HG02623 (cell line): ENCODE measurements around the gene NOM1.
"Not testable (repeated sequence)": the region's sequence is repeated elsewhere in the genome, so short reads cannot be mapped to it uniquely, and the experiment has no call there.

Experiments
- ATAC-seq: cut with Tn5 transposase; IDR thresholded peaks from one replicate; pipeline ENCODE4 v1.9.1; 2021; ENCODE audit warnings: moderate library complexity; ENCODE audit not compliant: unreplicated experiment

Gene NOM1

DNA sequence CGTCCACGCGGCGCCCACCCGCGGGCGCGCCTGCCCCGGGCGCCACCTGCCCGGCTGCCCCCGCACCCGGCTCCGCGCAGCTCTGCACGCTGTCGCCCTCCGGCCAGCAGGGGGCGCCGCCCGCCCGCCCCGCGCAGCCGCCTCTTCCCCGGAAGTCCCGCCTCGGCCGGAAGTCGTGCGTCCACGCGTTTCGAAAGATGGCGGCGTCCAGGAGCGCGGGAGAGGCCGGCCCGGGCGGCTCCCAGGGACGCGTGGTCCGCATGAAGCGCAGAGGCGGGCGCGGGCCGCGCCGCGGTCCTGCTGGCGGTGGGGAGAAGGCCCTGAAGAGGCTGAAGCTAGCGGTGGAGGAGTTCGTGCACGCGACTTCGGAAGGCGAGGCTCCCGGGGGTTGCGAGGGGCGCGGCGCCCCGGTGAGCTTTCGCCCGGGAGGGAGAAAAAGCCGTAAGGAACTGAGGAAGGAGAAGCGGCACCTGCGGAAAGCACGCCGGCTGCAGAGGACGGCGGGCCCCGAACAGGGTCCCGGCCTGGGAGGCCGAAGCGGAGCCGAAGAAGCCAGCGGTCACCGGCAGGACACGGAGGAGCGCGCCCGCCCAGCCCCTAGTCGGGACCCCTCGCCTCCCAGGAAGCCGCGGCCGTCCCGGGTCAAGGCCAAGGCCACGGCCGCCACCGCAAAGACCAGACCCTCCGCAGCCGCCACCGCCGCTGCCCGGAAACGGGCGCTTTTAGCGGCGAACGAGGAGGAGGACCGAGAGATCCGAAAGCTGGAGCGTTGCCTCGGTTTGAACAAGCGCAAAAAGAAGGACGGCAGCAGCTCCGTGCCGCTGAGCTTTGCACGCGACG, at the start of gene NOM1:
NOM1 (plus strand) TSS at position 172 of the 840 bp plus-strand sequence; CDS start at position 198, 26 bp downstream.
- peak; percentile 90 for ATAC-seq

DNA sequence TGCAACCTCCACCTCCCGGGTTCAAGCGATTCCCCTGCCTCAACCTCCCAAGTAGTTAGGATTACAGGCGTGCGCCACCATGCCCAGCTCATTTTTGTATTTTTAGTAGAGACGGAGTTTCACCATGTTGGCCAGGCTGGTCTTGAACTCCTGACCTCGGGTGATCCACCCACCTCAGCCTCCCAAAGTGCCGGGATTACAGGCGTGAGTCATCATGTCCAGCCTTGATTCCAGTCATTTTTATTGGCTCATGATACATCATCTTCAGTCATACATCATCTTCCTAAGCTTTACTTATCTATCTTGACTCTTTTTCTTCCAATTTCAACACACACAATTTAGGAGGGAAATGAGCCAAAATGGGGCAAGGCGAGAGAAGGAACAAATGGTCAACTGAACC, 49.4 kb upstream of the NOM1 start:
- not testable (repeated sequence) for ATAC-seq

DNA sequence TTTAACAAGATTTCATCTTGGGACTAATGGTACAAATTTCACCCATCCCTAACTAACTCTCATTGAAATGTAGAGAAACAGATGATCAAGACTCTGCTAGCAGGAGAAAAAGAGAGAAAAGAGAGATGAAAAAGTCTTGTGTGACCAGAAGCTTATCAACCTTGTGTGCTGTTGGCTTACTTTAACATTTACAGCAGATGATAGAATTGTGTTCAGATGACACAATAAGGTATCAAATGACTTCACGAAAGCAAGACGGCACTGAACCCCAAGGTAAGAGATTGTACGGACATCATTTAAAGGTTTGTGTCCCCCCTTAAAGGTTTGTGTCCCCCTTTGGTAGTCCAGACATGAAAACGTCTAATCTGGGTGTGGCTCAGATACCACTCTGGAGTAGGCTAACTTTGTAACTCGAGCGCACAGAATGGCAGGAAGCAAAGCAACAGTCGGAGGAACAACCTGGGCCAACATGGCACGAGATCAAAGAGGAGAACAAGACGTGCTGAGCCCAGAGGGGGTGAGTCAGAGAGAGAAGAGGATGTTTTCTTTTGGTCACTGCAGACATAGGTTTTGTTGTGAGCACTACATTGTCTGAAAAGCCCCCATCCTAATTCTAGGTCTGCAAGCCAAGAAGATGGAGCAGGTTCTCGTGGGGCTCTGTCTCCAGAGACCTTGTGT, 46.1 kb upstream of the NOM1 start:
- no peak for ATAC-seq

- ATAC-seq, result no peak
These were observed 43.3 kb upstream of the NOM1 start for GRCh38 chr7:156906200-156906649.

DNA sequence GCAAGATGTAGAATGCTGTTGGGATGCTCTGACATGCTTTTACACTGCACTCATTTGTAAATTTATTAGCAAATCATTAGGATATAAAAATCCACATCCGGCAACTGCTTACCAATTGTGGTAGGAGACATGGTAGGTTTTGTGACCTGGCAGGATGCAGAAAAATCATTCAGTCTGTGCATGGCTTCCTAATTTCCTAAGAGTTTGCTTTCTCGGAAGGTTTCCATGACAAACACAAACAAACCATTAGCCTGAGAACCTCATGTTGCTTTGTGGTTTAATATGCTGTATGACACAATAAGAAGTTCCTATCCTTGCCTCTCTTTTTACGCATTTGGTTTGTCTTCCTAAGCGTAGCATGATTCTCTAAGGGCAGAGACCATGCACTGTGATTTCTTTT, 41.9 kb upstream of the NOM1 start:
- ATAC-seq, result no peak

GRCh38 chr7:156909574-156910252, 39.8 kb upstream of the NOM1 start:
- not testable (repeated sequence) for ATAC-seq

DNA sequence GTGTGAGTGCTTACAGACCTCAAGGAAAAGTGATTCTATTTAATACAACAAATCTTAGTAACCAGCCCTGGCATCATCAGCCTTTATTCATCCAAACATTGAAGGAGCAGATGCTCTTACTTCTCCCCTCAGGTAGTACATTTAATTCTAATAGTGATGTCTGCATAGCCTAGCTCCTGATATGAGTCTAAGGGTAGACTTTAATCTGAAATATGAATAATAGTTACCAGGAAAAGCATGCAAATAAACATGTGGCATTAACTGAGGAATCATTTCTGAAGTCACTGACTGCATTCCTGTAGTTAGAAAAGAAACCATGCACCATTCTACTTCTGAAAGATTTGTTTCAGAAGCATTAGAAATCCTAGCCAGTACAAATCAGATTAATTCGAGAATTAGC, 30.9 kb upstream of the NOM1 start:
- no peak for ATAC-seq

DNA sequence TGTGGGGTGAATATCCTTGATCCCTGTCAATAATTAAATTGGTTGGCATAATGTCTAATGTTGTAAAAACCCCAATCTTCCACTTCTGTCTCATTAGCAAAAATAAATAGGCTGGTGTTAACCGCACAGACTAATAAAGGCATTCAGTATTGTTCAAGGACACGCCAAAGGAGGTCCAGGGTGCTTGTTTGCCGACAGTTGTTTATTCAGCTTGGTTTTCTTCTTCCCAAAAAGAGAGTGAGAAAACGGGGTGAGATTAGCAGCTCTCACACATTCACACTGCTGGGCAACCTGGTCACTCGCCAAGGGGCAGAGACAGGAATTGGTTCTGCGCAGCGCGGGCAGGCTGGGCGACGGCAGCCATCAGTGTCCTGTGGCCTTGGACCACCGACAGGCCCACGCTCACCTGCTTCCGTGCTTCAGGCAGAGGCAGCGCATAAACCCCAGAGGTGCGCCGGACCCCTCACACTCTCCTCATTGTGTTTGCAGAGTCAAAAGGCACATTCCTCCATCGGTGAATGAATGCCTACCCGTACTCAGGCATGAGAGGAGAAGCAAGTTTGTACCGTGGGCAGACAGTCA, 30.3 kb upstream of the NOM1 start:
- ATAC-seq, result no peak

- no peak for ATAC-seq
These were observed 29.4 kb upstream of the NOM1 start for GRCh38 chr7:156920076-156920475.

DNA sequence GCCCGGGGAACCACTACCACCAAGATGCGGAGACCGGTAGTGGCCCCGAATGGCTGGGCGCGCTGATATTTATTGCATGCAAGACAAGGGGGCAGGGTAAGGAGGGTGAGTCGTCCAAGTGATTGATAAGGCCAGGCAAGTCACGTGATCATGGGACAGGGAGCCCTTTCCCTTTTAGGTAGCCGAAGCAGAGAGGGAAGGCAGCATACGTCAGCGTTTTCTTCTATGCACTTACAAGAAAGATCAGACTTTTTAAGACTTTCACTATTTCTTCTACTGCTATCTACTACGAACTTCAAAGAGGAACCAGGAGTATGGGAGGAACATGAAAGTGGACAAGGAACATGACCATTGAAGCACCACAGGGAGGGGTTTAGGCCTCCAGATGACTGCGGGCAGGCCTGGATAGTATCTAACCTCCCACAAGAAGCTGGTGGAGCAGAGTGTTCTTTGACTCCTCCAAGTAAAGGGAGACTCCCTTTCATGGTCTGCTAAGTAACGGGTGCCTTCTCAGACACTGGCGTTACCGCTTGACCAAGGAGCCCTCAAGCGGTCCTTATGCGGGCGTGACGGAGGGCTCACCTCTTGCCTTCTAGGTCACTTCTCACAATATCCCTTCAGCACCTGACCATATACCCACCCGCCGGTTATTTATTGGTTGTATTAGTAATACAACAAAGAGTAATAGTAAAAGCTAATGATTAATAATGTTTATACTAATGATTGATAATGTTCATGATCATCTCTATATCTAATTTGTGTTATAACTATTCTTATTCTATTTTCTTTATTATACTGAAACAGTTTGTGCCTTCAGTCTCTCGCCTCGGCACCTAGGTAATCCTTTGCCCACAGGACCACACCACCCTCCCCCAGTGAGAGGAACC, 28.8 kb upstream of the NOM1 start:
- ATAC-seq, result not testable (repeated sequence)

DNA sequence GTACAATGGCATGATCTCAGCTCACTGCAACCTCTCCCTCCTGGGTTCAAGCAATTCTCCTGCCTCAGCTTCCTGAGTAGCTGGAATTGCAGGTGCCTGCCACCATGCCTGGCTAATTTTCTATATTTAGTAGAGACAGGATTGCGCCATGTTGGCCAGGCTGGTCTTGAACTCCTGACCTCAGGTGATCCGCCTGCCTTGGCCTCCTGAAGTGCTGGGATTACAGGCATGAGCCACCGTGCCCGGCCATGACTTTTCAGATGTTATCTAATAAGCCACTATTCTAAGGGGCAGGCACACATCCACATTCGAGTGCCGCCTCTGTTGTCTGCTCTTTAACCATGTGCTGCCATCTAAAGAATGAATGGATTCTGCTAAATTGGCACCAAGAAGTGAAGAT, 27.2 kb upstream of the NOM1 start:
- ATAC-seq, result not testable (repeated sequence)

DNA sequence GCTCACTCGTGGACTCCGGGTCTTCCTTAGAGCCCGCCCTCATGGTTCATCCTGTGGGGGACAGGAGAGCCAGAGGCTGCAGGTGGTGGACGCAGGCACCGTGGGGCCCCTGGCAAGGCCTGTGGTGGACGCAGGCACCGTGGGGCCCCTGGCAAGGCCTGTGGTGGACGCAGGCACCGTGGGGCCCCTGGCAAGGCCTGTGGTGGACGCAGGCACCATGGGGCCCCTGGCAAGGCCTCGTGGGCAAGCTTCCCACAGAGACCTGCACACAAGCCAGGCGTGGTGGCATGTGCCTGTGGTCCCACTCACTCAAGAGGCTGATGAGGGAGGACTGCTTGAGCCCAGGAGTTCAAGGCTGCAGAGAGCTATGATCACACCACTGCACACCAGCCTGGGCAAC, 23.7 kb upstream of the NOM1 start:
- not testable (repeated sequence) for ATAC-seq

DNA sequence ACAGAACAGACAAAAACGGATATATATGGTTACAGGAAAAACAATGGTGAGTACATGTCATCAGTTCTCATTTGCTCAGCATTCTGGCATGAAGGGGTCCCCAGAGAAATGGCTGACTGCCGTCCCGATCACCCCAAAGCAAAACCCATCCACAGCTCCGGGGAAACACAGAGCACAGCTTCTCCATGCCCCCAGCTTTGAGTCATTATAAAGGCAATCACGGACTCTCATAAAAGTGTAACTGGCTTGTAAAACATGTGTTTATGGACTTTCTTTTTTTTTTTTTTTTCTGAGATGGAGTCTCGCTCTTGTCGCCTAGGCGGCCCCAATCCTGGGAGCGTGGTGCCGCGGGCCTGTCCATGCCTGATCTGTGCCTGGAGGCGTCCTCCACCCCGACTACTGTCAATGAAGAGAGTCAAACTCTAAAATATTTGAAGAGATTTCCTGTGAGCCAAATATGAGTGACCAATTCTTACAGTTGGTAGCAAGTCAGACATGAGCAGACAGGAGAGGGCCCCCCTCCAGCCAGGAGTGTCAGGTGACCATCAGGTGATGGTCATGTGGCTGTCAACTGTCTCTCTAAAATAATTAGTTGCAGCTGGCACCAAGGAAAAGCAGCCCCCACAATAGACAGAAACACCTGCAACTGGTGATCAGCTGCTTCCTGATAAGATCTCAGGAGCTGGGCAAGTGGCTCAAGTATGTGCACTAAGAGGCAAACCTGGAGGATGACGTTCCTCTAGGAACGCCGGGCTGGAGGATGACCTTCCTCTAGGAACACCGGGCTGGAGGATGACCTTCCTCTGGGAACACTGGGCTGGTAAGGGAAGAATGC, 21.7 kb upstream of the NOM1 start:
- no peak for ATAC-seq

DNA sequence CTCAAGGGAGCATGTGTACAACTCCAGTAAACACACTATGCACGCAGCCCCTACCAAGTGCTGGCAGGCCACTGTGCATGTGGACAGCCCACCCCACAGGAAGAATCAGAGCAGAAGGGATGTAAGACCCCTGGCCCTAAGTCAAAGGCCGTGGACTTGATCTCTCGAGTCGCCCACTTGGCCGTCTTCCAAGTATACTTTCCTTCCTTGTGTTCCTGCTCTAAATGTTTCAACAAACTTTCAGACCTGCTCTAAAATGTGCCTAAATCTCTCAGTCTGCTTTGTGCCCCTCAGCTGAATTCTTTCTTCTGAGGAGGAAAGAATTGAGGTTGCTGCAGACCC, 21.1 kb upstream of the NOM1 start:
- ATAC-seq, result no peak

GRCh38 chr7:156929789-156930539, 19.5 kb upstream of the NOM1 start:
- ATAC-seq, result no peak

GRCh38 chr7:156932006-156932405, 17.5 kb upstream of the NOM1 start:
- no peak for ATAC-seq

GRCh38 chr7:156935250-156935649, 14.3 kb upstream of the NOM1 start:
- no peak for ATAC-seq

DNA sequence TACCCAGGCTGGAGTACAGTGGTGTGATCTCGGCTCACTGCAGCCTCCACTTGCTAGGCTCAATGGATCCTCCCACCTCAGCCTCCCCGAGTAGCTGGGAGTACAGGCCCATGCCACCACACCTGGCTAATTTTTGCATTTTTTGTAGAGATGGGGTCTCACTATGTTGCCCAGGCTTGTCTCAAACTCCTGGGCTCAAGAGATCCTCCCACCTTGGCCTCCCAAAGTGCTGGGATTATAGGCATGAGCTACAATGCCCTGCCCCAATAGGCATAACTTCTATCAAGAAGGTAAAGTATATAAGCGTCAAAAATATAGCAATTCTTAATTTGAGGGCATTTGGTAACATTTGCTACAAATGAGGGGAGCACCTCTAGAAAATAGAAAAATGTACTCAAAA, 12.7 kb upstream of the NOM1 start:
- not testable (repeated sequence) for ATAC-seq
